Neural progenitor cell (in vitro differentiated cells): Measurements from ENCODE around the gene SLC30A4.
"Not testable (repeated sequence)": the region's sequence is repeated elsewhere in the genome, so short reads cannot be mapped to it uniquely, and the experiment has no call there.

Experiments used
- EZH2 ChIP-seq: fragments of 200-600 bp; sonication (generic); IDR thresholded peaks from 2 replicates; pipeline ENCODE4 v1.6.1; 2017; ENCODE audit warnings: antibody characterized with exemption, mild to moderate bottlenecking, moderate library complexity
- EZH2phosphoT487 ChIP-seq: fragments of 200-600 bp; sonication (generic); IDR thresholded peaks from 2 replicates; pipeline ENCODE4 v1.6.1; 2017; ENCODE audit warnings: antibody characterized with exemption
- TF ChIP-seq, protein P1 (sequence below): fragments of 200-600 bp; sonication (generic); IDR thresholded peaks from 2 replicates; pipeline ENCODE4 v1.5.1; 2017; ENCODE audit warnings: antibody characterized with exemption, mild to moderate bottlenecking

- TF ChIP-seq, protein P1, sequence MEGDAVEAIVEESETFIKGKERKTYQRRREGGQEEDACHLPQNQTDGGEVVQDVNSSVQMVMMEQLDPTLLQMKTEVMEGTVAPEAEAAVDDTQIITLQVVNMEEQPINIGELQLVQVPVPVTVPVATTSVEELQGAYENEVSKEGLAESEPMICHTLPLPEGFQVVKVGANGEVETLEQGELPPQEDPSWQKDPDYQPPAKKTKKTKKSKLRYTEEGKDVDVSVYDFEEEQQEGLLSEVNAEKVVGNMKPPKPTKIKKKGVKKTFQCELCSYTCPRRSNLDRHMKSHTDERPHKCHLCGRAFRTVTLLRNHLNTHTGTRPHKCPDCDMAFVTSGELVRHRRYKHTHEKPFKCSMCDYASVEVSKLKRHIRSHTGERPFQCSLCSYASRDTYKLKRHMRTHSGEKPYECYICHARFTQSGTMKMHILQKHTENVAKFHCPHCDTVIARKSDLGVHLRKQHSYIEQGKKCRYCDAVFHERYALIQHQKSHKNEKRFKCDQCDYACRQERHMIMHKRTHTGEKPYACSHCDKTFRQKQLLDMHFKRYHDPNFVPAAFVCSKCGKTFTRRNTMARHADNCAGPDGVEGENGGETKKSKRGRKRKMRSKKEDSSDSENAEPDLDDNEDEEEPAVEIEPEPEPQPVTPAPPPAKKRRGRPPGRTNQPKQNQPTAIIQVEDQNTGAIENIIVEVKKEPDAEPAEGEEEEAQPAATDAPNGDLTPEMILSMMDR: not testable (repeated sequence)
- TF ChIP-seq EZH2, EZH2phosphoT487: not testable (repeated sequence)
These were observed 10.3 kb upstream of the SLC30A4 start for GRCh38 chr15:45532892-45533291.
